ENCODE data around the gene CCDC183. TPM values are rescaled to one million over a fixed set of nuclear protein-coding genes. Genes with fewer than 3 reads are reported as not detected.

The CCDC183 gene
- total RNA-seq, 1 experiment from 2014 or later, result 3.6 TPM

DNA sequence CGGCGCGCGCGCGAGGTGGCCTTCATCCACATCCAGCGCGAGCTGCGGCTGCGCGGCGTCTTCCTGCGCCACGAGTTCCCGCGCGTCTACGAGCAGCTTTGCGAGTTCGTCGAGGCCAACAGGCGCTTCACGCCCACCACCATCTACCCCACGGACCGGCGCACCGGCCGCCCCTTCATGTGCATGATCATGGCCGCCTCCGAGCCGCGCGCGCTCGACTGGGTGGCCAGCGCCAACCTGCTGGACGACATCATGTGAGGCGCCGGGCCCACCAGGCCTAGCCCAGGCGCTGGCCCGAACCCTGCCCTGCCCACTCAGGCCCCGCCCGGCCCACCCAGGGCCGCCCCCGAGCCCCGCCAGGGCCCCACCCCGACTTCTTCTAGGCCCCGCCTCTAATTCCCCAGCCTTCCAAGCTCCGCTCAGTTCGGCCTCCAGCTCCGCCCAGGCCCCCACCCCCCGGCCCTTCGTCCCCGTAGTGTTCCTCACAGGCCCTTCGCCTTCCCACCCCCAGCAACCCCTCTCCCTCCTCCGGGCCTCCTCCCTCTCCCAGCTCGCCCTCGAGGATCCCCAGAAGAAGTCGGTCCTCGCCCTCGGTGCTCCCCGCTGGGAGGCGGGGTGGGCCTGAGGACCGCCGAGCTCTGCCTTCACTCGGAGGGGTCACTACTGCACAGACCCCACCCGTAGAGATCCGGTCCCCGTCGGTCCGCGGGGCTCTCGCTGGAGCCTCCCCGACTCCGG is 51.1 kb downstream of the CCDC183 start:
- Histone ChIP-seq H3K4me2 (peak overlapping the region; percentile 85), H3K27ac (peak overlapping the region; percentile 80), H3K4me1 (replicated peaks; ENCODE audit: insufficient read depth) (peaks cover 6% of the 10 kb centered on the region; the same call in 1 of the 2 replicates), H3F3A (ENCODE audit: insufficient read depth, low read depth) (peaks cover 22% of the 10 kb centered on the region; the same call in 1 of the 2 replicates), H3K9me3 (ENCODE audit: insufficient read depth, low read depth) (no peaks in the 10 kb centered on the region), H3K27me3 (ENCODE audit: insufficient read depth, low read depth) (no peaks in the 10 kb centered on the region), H2AFZ (peak overlapping the region; percentile 70; the same call in 1 of the 2 replicates), H3K36me3 (ENCODE audit: low read depth) (no peaks in the 10 kb centered on the region), H4K20me1 (ENCODE audit: insufficient read depth) (peaks cover 16% of the 10 kb centered on the region), H3K4me3 (peak overlapping the region; percentile 87), H3K79me2 (ENCODE audit: low read depth) (no peaks in the 10 kb centered on the region), H3K9me2 (ENCODE audit: insufficient read depth) (no peaks in the 10 kb centered on the region)
- intact Hi-C loops (cut with micrococcal nuclease; ENCODE audit: unreplicated experiment), result loop anchor here (1.0 to 5.0 kb wide), 5 partner anchors 46 to 180 kb away; partner anchors contain the start of genes ABCA2, CLIC3 and TMEM141
- CTCF ChIA-PET, result interaction anchor here (0.6 to 1.9 kb wide), 4 partner anchors 25 to 188 kb away, joined by 4 to 9 read pairs (median 6); no protein-coding TSS in a partner anchor
- POLR2A ChIA-PET (ENCODE audit: unreplicated experiment), result interaction anchor here (0.5 to 1.4 kb wide), 10 partner anchors 36 to 239 kb away, joined by 3 to 27 read pairs (median 10); partner anchors contain the start of genes MAN1B1 and PAXX
- no peak for TF ChIP-seq EZH2 (IDR thresholded peaks at IDR 0.05; ENCODE audit: low read depth)
- TF ChIP-seq, protein P1, sequence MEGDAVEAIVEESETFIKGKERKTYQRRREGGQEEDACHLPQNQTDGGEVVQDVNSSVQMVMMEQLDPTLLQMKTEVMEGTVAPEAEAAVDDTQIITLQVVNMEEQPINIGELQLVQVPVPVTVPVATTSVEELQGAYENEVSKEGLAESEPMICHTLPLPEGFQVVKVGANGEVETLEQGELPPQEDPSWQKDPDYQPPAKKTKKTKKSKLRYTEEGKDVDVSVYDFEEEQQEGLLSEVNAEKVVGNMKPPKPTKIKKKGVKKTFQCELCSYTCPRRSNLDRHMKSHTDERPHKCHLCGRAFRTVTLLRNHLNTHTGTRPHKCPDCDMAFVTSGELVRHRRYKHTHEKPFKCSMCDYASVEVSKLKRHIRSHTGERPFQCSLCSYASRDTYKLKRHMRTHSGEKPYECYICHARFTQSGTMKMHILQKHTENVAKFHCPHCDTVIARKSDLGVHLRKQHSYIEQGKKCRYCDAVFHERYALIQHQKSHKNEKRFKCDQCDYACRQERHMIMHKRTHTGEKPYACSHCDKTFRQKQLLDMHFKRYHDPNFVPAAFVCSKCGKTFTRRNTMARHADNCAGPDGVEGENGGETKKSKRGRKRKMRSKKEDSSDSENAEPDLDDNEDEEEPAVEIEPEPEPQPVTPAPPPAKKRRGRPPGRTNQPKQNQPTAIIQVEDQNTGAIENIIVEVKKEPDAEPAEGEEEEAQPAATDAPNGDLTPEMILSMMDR (conservative IDR thresholded peaks at IDR 0.05), result no peak
- peak; percentile 69 to 93 for DNase-seq
- BruUV-seq (replicated peaks), result no TSS peak

DNA sequence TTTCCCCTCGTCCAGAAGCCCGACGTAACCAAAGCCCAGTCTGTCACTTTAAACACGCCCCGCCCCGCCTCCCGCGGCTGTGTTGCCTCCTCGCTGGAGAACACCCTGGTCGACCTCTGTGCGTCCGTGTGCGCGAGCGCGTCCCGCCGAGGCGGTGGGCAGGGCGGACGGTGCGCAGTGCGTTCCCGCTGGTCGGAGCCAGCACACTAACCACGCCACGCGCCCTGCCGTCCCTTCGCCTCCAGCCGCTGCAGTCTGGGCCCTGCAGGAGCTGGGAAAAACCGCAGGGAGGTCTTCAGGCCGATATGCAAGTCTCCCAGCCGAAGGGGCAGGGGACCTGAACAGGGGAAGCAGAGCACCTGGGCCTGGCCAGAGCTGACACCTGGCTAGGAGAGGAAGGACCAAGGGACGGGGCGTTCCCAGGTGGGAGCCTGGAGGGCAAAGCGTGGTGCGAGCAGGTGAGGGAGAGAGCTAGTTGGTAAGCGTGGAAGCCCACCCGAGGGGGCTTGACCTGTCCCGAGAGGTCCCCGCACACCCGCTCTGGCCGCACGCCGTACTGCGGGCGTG is 51.8 kb downstream of the CCDC183 start:
- TSS peak; percentile 14 for BruUV-seq (replicated peaks)
- H4K20me1 ChIP-seq (ENCODE audit: insufficient read depth), result peaks cover 21% of the 10 kb centered on the region
- H3K79me2 ChIP-seq (ENCODE audit: low read depth), result no peaks in the 10 kb centered on the region
- no peaks in the 10 kb centered on the region for H3K27me3 ChIP-seq (ENCODE audit: insufficient read depth, low read depth)
- H3K9me3 ChIP-seq (ENCODE audit: insufficient read depth, low read depth), result no peaks in the 10 kb centered on the region
- ChIA-PET POLR2A (ENCODE audit: unreplicated experiment) (interaction anchor here (0.5 to 1.4 kb wide), 6 partner anchors 37 to 239 kb away, joined by 4 to 27 read pairs (median 14); partner anchors contain the start of genes MAN1B1 and PAXX), CTCF (interaction anchor here (0.6 to 1.9 kb wide), 4 partner anchors 26 to 188 kb away, joined by 4 to 9 read pairs (median 6); no protein-coding TSS in a partner anchor)
- H3K4me1 ChIP-seq (replicated peaks; ENCODE audit: insufficient read depth), result peaks cover 6% of the 10 kb centered on the region; the same call in 1 of the 2 replicates
- intact Hi-C loops (cut with micrococcal nuclease; ENCODE audit: unreplicated experiment), result loop anchor here (1.0 to 5.0 kb wide), 6 partner anchors 47 to 179 kb away; partner anchors contain the start of genes ABCA2, C8G, CLIC3 and FBXW5
- peak; percentile 79 to 92 for DNase-seq
- no peaks in the 10 kb centered on the region for H3K9me2 ChIP-seq (ENCODE audit: insufficient read depth)
- H2AFZ ChIP-seq, result peak overlapping the region; percentile 70; the same call in 1 of the 2 replicates
- H3F3A ChIP-seq (ENCODE audit: insufficient read depth, low read depth), result peaks cover 22% of the 10 kb centered on the region; the same call in 1 of the 2 replicates
- H3K36me3 ChIP-seq (ENCODE audit: low read depth), result no peaks in the 10 kb centered on the region
- peak overlapping the region; percentile 80 for H3K27ac ChIP-seq
- H3K4me3 ChIP-seq, result peak overlapping the region; percentile 87
- TF ChIP-seq, protein P1 (conservative IDR thresholded peaks at IDR 0.05), result no peak
- TF ChIP-seq EZH2 (IDR thresholded peaks at IDR 0.05; ENCODE audit: low read depth), result no peak
- peak overlapping the region; percentile 85 for H3K4me2 ChIP-seq
